Activated CD4-positive, alpha-beta T cell treated with anti-CD3 and anti-CD28 coated beads for 36 hours (primary cell): ENCODE results near the gene REG1B. TPM values are rescaled to one million over a fixed set of nuclear protein-coding genes. Genes with fewer than 3 reads are reported as not detected.

Experiments
- ATAC-seq: fragments of 200-7000 bp; cut with Tn5 transposase; one replicate; pipeline ENCODE4 v1.10.0; 2021; ENCODE audit warnings: mild to moderate bottlenecking, moderate library complexity
- CTCF ChIA-PET: fragments of 350-600 bp; sonication (Branson Sonifier 250); formaldehyde crosslinking; loops from one replicate; lab custom pipeline; 2021; ENCODE audit warnings: antibody characterized with exemption; lab: Charles Lee
- POLR2A ChIA-PET: fragments of 350-600 bp; sonication (Branson Sonifier 250); formaldehyde crosslinking; loops from one replicate; lab custom pipeline; 2021; ENCODE audit warnings: antibody characterized with exemption, inconsistent platforms; lab: Charles Lee
- DNase-seq: peaks from one replicate; pipeline ENCODE4 v3.0.0-alpha.2; 2020
- H3K27ac Mint-ChIP-seq: one replicate; pipeline ENCODE4 v1.8.0; 2021; ENCODE audit warnings: mixed read lengths
- H3K27me3 Mint-ChIP-seq: one replicate; pipeline ENCODE4 v1.8.0; 2021; ENCODE audit warnings: mixed read lengths
- H3K36me3 Mint-ChIP-seq: one replicate; pipeline ENCODE4 v1.8.0; 2021; ENCODE audit warnings: low read depth, mixed read lengths
- H3K4me1 Mint-ChIP-seq: one replicate; pipeline ENCODE4 v1.8.0; 2021; ENCODE audit warnings: mixed read lengths
- H3K4me3 Mint-ChIP-seq: one replicate; pipeline ENCODE4 v1.8.0; 2021; ENCODE audit warnings: mild to moderate bottlenecking, moderate library complexity, mixed read lengths
- H3K9me3 Mint-ChIP-seq: one replicate; pipeline ENCODE4 v1.8.0; 2021; ENCODE audit warnings: low read depth, mixed read lengths
- intact Hi-C, 2 experiments: fragments of 100-400 bp; cut with DNase I in 1 of 2; cut with micrococcal nuclease in 1 of 2; formaldehyde crosslinking; loops; one replicate each; pipeline versions ENCODE4 v1.14.2 to v1.15.1; 2022 to 2024; cut with DNase I, micrococcal nuclease
- total RNA-seq, 2 experiments: library from RNA; stranded (reverse); gene quantifications; one replicate each; pipeline ENCODE4 v1.2.3, GENCODE V29; 2021

Gene REG1B
- total RNA-seq, 2 experiments from 2014 or later: not detected

DNA sequence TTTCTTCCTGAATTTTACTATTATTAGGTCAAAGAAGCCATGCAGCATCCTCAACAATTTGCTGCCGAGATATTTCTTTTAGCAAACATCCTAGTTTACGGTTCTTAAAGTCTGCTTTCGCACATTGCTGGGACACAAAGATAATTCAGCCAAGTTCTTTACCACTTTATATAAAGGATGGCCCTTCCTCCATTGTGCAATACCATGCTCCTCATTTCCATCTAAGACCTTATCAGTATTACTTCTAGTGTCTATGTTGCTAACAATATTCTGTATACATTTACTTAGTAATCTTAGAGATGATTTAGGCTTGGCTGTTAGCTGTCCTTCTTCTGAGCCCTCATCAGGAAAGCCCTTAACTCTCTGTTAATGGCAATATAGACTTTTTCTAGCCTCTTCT, 24.5 kb upstream of the REG1B start:
- Mint-ChIP-seq H3K27me3 (no peaks in the 10 kb centered on the region), H3K9me3 (peaks cover 4% of the 10 kb centered on the region), H3K36me3 (no peaks in the 10 kb centered on the region), H3K27ac (no peak overlapping the region), H3K4me1 (no peaks in the 10 kb centered on the region), H3K4me3 (no peak overlapping the region)
- POLR2A ChIA-PET: no interaction called here
- ATAC-seq: no peak
- intact Hi-C loops: no loop called here
- CTCF ChIA-PET: no interaction called here
- no peak for DNase-seq

DNA sequence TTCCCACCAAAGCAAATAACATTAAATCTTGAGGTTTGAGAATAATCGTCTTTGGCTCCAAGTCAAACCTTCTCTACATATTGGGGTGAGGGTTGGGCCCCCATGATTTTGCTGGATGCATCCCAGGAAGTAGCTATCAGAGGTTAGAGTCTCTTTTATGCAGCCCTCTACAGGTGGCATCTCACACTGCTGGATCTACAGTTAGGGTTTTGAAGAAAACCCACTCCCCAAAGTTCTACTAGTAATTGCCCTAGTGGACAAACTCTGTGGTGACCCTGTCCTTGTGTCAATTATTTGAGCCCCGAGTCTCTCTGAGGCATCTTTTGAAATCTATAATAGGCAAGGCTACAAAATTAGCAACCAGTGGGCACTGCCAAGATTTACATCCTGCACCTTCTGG, 17.5 kb upstream of the REG1B start:
- Mint-ChIP-seq H3K4me3 (no peak overlapping the region), H3K4me1 (no peaks in the 10 kb centered on the region)
- intact Hi-C loops: no loop called here

GRCh38 chr2:79103214-79103613, 15.4 kb upstream of the REG1B start:
- no peak overlapping the region for H3K4me3 Mint-ChIP-seq
- no peaks in the 10 kb centered on the region for H3K4me1 Mint-ChIP-seq
- H3K27ac Mint-ChIP-seq: no peak overlapping the region
- CTCF ChIA-PET: no interaction called here
- POLR2A ChIA-PET: no interaction called here
- H3K36me3 Mint-ChIP-seq: no peaks in the 10 kb centered on the region
- intact Hi-C loops: no loop called here
- H3K27me3 Mint-ChIP-seq: no peaks in the 10 kb centered on the region
- peaks cover 7% of the 10 kb centered on the region for H3K9me3 Mint-ChIP-seq
- ATAC-seq (no peak), DNase-seq (no peak)

More for the DNA sequence above, 17.5 kb upstream of the REG1B start:
- H3K9me3 Mint-ChIP-seq: peaks cover 3% of the 10 kb centered on the region
- no peaks in the 10 kb centered on the region for H3K27me3 Mint-ChIP-seq
- ChIA-PET POLR2A (no interaction called here), CTCF (interaction anchor here (0.7 kb wide), 1 partner anchor 963 kb away, joined by 3 read pairs; no protein-coding TSS in a partner anchor)
- no peak for DNase-seq
- no peaks in the 10 kb centered on the region for H3K36me3 Mint-ChIP-seq
- no peak overlapping the region for H3K27ac Mint-ChIP-seq
- no peak for ATAC-seq

DNA sequence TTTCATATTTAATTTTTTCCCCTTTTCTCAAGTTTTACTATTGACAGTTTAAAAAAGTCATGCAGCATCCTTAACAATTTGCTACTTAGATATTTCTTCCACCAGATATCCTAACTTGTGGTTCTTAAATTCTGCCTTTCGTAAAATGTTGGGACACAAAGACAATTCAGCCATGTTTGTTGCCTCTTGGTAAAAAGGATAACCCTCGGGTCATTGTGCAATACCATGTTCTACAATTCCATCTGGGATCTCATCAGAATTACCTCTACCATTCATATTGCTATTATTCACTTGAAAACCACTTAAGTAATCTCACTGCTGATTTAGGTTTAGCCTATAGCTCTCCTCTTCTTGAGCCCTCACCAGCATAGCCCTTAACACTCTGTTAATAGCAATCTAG, 13.2 kb upstream of the REG1B start:
- Mint-ChIP-seq H3K4me3 (no peak overlapping the region), H3K4me1 (no peaks in the 10 kb centered on the region), H3K27me3 (no peaks in the 10 kb centered on the region), H3K9me3 (peaks cover 12% of the 10 kb centered on the region), H3K27ac (no peak overlapping the region), H3K36me3 (no peaks in the 10 kb centered on the region)
- ATAC-seq: no peak
- POLR2A ChIA-PET: no interaction called here
- CTCF ChIA-PET: no interaction called here
- intact Hi-C loops: no loop called here
- no peak for DNase-seq

GRCh38 chr2:79100285-79100684, 12.5 kb upstream of the REG1B start:
- Mint-ChIP-seq H3K36me3 (no peaks in the 10 kb centered on the region), H3K9me3 (peaks cover 12% of the 10 kb centered on the region), H3K4me3 (no peak overlapping the region), H3K27ac (no peak overlapping the region), H3K27me3 (no peaks in the 10 kb centered on the region), H3K4me1 (no peaks in the 10 kb centered on the region)
- CTCF ChIA-PET: no interaction called here
- POLR2A ChIA-PET: no interaction called here
- DNase-seq: no peak
- ATAC-seq: no peak
- intact Hi-C loops: no loop called here

DNA sequence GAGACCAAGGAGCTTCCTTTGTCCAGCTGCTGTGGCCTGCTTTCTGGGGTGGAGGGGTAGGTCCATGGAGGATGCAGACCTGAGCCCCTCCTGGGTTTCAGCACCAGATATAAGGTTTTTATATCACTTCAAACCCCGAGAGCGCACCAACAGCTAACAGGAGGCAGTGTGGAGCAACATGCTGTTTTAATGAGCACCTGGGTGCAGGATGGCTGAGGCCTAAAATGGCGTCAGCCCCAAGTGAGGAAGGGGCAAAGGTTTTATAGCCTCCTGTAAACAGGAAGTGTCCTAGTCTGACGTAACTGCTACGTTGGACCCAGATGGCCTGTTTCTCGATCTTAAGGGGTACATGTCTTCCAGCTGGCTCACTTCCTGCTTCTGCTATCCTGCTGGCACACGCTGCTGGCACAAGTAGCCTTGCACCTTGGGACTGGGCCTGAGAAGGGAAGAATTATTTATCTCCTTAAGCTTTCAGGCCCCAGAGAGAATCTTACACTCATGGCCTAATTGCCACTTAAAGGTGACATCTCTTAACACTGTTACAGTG, 11.4 kb upstream of the REG1B start:
- no peak for ATAC-seq

DNA sequence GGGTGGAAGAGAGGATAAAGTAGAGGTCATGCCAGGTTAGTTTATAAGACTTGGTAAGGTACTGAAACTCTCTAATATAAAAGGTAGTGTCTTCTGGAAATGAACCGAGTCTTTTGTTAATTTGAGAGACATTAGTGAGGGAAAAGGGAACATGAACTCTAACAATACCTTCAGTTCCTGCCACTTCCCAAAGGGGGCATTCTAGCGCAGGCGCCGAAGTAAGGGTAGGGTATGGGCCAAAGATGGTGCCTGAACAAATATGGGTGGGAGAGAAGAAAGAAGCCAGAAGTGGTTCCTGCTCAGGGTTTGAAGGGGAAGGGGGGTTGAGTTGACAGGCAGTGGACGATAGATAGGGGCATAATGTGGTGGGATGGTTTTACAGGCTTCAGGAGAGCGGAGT, 10.1 kb upstream of the REG1B start:
- H3K27ac Mint-ChIP-seq: no peak overlapping the region
- H3K9me3 Mint-ChIP-seq: peaks cover 10% of the 10 kb centered on the region
- POLR2A ChIA-PET: no interaction called here
- ATAC-seq: no peak
- CTCF ChIA-PET: no interaction called here
- H3K27me3 Mint-ChIP-seq: no peaks in the 10 kb centered on the region
- intact Hi-C loops: no loop called here
- no peaks in the 10 kb centered on the region for H3K36me3 Mint-ChIP-seq
- no peaks in the 10 kb centered on the region for H3K4me1 Mint-ChIP-seq
- no peak for DNase-seq
- H3K4me3 Mint-ChIP-seq: no peak overlapping the region

More for the DNA sequence above, 11.4 kb upstream of the REG1B start:
- Mint-ChIP-seq H3K4me1 (no peaks in the 10 kb centered on the region), H3K27me3 (no peaks in the 10 kb centered on the region), H3K4me3 (no peak overlapping the region), H3K9me3 (peaks cover 10% of the 10 kb centered on the region), H3K27ac (no peak overlapping the region), H3K36me3 (no peaks in the 10 kb centered on the region)
- ChIA-PET CTCF (no interaction called here), POLR2A (no interaction called here)
- intact Hi-C loops: no loop called here
- no peak for DNase-seq

DNA sequence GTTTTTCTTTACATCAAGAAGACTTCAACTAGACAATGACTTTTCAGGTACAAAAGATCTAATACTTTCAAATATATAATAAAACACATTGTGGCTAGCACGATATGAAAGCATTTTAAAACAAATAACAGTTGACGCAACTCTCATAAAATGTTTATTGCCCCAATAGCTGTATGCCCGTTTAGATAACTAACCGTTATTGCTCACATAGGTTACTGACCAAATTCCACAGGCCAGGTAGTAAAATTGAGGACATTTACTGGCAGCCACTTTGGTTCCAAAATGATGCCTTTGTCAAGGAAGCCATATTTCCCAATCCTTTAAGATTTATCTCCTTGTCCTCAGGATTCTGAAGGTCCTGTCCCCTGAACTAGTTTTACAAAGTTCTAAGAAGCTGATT, 2.9 kb upstream of the REG1B start:
- no peaks in the 10 kb centered on the region for H3K36me3 Mint-ChIP-seq
- H3K9me3 Mint-ChIP-seq: no peaks in the 10 kb centered on the region
- ChIA-PET CTCF (no interaction called here), POLR2A (no interaction called here)
- H3K27ac Mint-ChIP-seq: no peak overlapping the region
- H3K4me1 Mint-ChIP-seq: no peaks in the 10 kb centered on the region
- H3K4me3 Mint-ChIP-seq: no peak overlapping the region
- DNase-seq (no peak), ATAC-seq (no peak)
- intact Hi-C loops: no loop called here
- no peaks in the 10 kb centered on the region for H3K27me3 Mint-ChIP-seq

DNA sequence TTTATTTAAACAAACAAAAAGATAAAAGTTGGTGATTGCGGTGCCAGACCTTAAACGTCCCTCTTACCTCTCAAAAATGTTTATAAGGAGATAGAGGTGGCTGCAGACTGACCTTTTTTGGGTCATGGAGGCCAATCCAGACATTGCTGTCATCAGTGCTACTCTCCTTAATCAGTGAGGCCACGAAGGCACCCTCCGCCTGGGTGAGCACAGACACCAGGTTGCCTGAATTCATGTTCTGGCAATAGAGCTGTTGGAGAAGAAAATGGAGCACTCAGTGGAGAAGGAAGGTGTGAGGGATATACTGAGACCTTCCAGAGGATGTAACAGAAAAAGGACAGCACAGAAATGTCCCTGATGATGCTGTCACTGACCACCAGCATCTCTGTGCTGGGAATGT, 1.5 kb downstream of the REG1B start:
- no peak for ATAC-seq
- intact Hi-C loops: no loop called here
- Mint-ChIP-seq H3K27ac (no peak overlapping the region), H3K36me3 (no peaks in the 10 kb centered on the region), H3K4me1 (no peaks in the 10 kb centered on the region), H3K4me3 (no peak overlapping the region), H3K27me3 (no peaks in the 10 kb centered on the region), H3K9me3 (peaks cover 7% of the 10 kb centered on the region)
- CTCF ChIA-PET: no interaction called here
- POLR2A ChIA-PET: no interaction called here
- DNase-seq: no peak

- H3K4me3 Mint-ChIP-seq: no peak overlapping the region
- H3K4me1 Mint-ChIP-seq: no peaks in the 10 kb centered on the region
- DNase-seq (no peak), ATAC-seq (no peak)
- no peaks in the 10 kb centered on the region for H3K36me3 Mint-ChIP-seq
- H3K27me3 Mint-ChIP-seq: no peaks in the 10 kb centered on the region
- no peak overlapping the region for H3K27ac Mint-ChIP-seq
- POLR2A ChIA-PET: no interaction called here
- intact Hi-C loops: no loop called here
- H3K9me3 Mint-ChIP-seq: peaks cover 14% of the 10 kb centered on the region
- CTCF ChIA-PET: no interaction called here
These were observed 2.4 kb downstream of the REG1B start for GRCh38 chr2:79085382-79085781.

GRCh38 chr2:79084495-79085135, 3.2 kb downstream of the REG1B start:
- Mint-ChIP-seq H3K4me1 (no peaks in the 10 kb centered on the region), H3K9me3 (peaks cover 14% of the 10 kb centered on the region), H3K27me3 (no peaks in the 10 kb centered on the region), H3K36me3 (no peaks in the 10 kb centered on the region), H3K27ac (no peak overlapping the region), H3K4me3 (no peak overlapping the region)
- no peak for ATAC-seq
- DNase-seq: no peak
- POLR2A ChIA-PET: no interaction called here
- intact Hi-C loops: no loop called here
- CTCF ChIA-PET: no interaction called here

- Mint-ChIP-seq H3K4me3 (no peak overlapping the region), H3K9me3 (peaks cover 16% of the 10 kb centered on the region), H3K4me1 (no peaks in the 10 kb centered on the region), H3K27me3 (no peaks in the 10 kb centered on the region), H3K27ac (no peak overlapping the region), H3K36me3 (no peaks in the 10 kb centered on the region)
- no peak for DNase-seq
- ChIA-PET POLR2A (no interaction called here), CTCF (no interaction called here)
- intact Hi-C loops: no loop called here
- ATAC-seq: no peak
These were observed 4.1 kb downstream of the REG1B start for GRCh38 chr2:79083597-79084251.
